GM12878 (cell line): ENCODE results near the gene RGS2. TPM values are rescaled to one million over a fixed set of nuclear protein-coding genes. Genes with fewer than 3 reads are reported as not detected.

Source experiments
- ATAC-seq: fragments of 200-7000 bp; cut with Tn5 transposase; 3 replicates; pipeline ENCODE4 v1.9.1; 2020; ENCODE audit warnings: mild to moderate bottlenecking, moderate library complexity
- BruUV-seq: library from RNA; stranded (reverse); fragments of 400-500 nt; replicated peaks from 2 replicates; lab custom pipeline; 2021; lab: Mats Ljungman, UMichigan
- CTCF ChIA-PET: fragments of 300-600 bp; sonication (Branson Sonifier 250); formaldehyde crosslinking; extraction: SDS; loops from one replicate; lab custom pipeline; 2021; ENCODE audit warnings: inconsistent platforms; lab: Yijun Ruan, JAX
- POLR2A ChIA-PET: fragments of 350-600 bp; formaldehyde crosslinking; extraction: SDS; loops from one replicate; lab custom pipeline; 2021; ENCODE audit warnings: inconsistent platforms; lab: Charles Lee
- RAD21 ChIA-PET: fragments of 300-600 bp; sonication (Branson Sonifier 250); formaldehyde crosslinking; loops from one replicate; lab custom pipeline; 2023; ENCODE audit warnings: antibody characterized with exemption; ENCODE audit not compliant: unreplicated experiment; lab: Charles Lee
- SMC1A ChIA-PET: fragments of 300-600 bp; sonication (Branson Sonifier 250); formaldehyde crosslinking; loops from one replicate; lab custom pipeline; 2023; ENCODE audit not compliant: unreplicated experiment, uncharacterized antibody; lab: Charles Lee
- DNase-seq: peaks from one replicate; pipeline ENCODE4 v3.0.0-alpha.2; 2011; ENCODE audit warnings: low read depth, low spot score
- FAIRE-seq: peaks from 3 replicates; lab custom pipeline; 2011; peaks lifted over from hg19 to GRCh38; lab: Jason Lieb, UNC
- H2AFZ ChIP-seq: 2 replicates; pipeline ENCODE4 v1.6.0; 2011; ENCODE audit warnings: low read depth, low read length, control low read depth; ENCODE audit not compliant: control insufficient read depth
- H3K27ac ChIP-seq: 2 replicates; pipeline ENCODE4 v1.5.1; 2011; ENCODE audit warnings: control low read depth; ENCODE audit not compliant: control insufficient read depth, insufficient read depth
- H3K27me3 ChIP-seq, 2 experiments: replicated peaks in 1 of 2; 2 replicates each; pipeline versions ENCODE4 v1.6.0 to v1.6.1; 2011; ENCODE audit warnings: low read length in 1 of 2; ENCODE audit not compliant: control insufficient read depth in 2 of 2, insufficient read depth in 2 of 2
- H3K36me3 ChIP-seq, 2 experiments: 2 replicates each; pipeline ENCODE4 v1.5.1; 2011; ENCODE audit warnings: low read length in 1 of 2; ENCODE audit not compliant: control insufficient read depth in 2 of 2, insufficient read depth in 2 of 2
- H3K4me1 ChIP-seq: 2 replicates; pipeline ENCODE4 v1.6.1; 2011; ENCODE audit warnings: mild to moderate bottlenecking, low read length, moderate library complexity, mixed read lengths; ENCODE audit not compliant: control insufficient read depth, insufficient read depth
- H3K4me2 ChIP-seq: 2 replicates; pipeline ENCODE4 v1.6.0; 2011; ENCODE audit warnings: control low read depth; ENCODE audit not compliant: control insufficient read depth, insufficient read depth
- H3K4me3 ChIP-seq: fragments of 200-600 bp; sonication (generic); 2 replicates; pipeline ENCODE4 v1.5.1; 2016
- H3K79me2 ChIP-seq: 2 replicates; pipeline ENCODE4 v1.6.0; 2011; ENCODE audit warnings: low read length; ENCODE audit not compliant: control insufficient read depth, insufficient read depth
- H3K9ac ChIP-seq: 2 replicates; pipeline ENCODE4 v1.8.0; 2011; ENCODE audit warnings: low read length, control low read depth, mixed read lengths; ENCODE audit not compliant: control insufficient read depth, insufficient read depth
- H3K9me3 ChIP-seq: replicated peaks from 3 replicates; pipeline ENCODE4 v1.5.1; 2011; ENCODE audit warnings: mild to moderate bottlenecking, low read length; ENCODE audit not compliant: control insufficient read depth, insufficient read depth
- H4K20me1 ChIP-seq: 2 replicates; pipeline ENCODE4 v1.6.0; 2011; ENCODE audit not compliant: control insufficient read depth, insufficient read depth
- CREB1 ChIP-seq: IDR thresholded peaks from 2 replicates; pipeline ENCODE4 v1.6.1; 2012; ENCODE audit warnings: low read depth, mild to moderate bottlenecking, inconsistent platforms
- E4F1 ChIP-seq: fragments of 450-650 bp; IDR thresholded peaks from 2 replicates; pipeline ENCODE4 v1.6.1; 2018; ENCODE audit warnings: borderline replicate concordance, mild to moderate bottlenecking; ENCODE audit not compliant: partially characterized antibody
- JUNB ChIP-seq: IDR thresholded peaks from 2 replicates; pipeline ENCODE4 v1.6.1; 2016; ENCODE audit warnings: antibody characterized with exemption, mild to moderate bottlenecking
- KDM1A ChIP-seq: fragments of 200-600 bp; sonication (generic); IDR thresholded peaks from 2 replicates; pipeline ENCODE4 v1.6.1; 2016; ENCODE audit warnings: borderline replicate concordance
- MAX ChIP-seq: IDR thresholded peaks from 2 replicates; pipeline ENCODE4 v1.6.1; 2012; ENCODE audit warnings: low read depth, low read length, improper control_type of control experiment
- POU2F2 ChIP-seq: IDR thresholded peaks from 3 replicates; pipeline ENCODE4 v1.6.1; 2011; ENCODE audit warnings: low read depth, mild to moderate bottlenecking, low read length, borderline replicate concordance
- SUPT20H ChIP-seq: IDR thresholded peaks from 2 replicates; pipeline ENCODE4 v1.6.1; 2011; ENCODE audit warnings: low read depth, mild to moderate bottlenecking, low read length, moderate library complexity, borderline replicate concordance; ENCODE audit not compliant: control insufficient read depth
- ZNF384 ChIP-seq: IDR thresholded peaks from 2 replicates; pipeline ENCODE4 v1.6.1; 2012; ENCODE audit warnings: low read depth, mild to moderate bottlenecking, low read length, improper control_type of control experiment, borderline replicate concordance
- WGBS: methylation state at CpG from one replicate; pipeline ENCODE4 v1.1.6; 2016; ENCODE audit warnings: low lambda C conversion rate; ENCODE audit not compliant: insufficient replicate concordance, insufficient coverage; ENCODE audit errors: missing lambda C conversion rate; 5-methylcytosine and 5-hydroxymethylcytosine counted together
- in situ Hi-C: fragments of 300-500 bp; cut with MboI; formaldehyde crosslinking; loops from 9 replicates; pipeline ENCODE4 v1.14.3; 2018; ENCODE audit warnings: mixed read lengths
- intact Hi-C: fragments of 100-400 bp; cut with micrococcal nuclease; formaldehyde crosslinking; loops from one replicate; pipeline ENCODE4 v1.14.2; 2022; ENCODE audit not compliant: unreplicated experiment
- polyA plus RNA-seq, 11 experiments: library from polyadenylated mRNA; depleted of rRNA in 4 of 11; unstranded in 6 of 11; stranded (reverse) in 5 of 11; fragments of >200 nt; fragmentation: Nextera tagmentation in 4 of 11; fragmentation: Illumina TruSeq in 1 of 11; extraction: Ambion mirVana in 4 of 11; extraction: Trizol in 1 of 11; gene quantifications; 1 replicate in 1 of 11; 2 replicates in 10 of 11; pipeline versions ENCODE4 v1.2.1 to v1.2.3, GENCODE V29; 2011 to 2016; ENCODE audit warnings: inconsistent platforms in 2 of 11, missing spikeins in 2 of 11, low read depth in 1 of 11
- total RNA-seq, 4 experiments: library from RNA; depleted of rRNA in 3 of 4; stranded (reverse); fragments of >200 nt in 3 of 4; fragmentation: Illumina TruSeq in 1 of 4; extraction: Trizol in 1 of 4; gene quantifications; 2 replicates each; pipeline versions ENCODE4 v1.2.1 to v1.2.3, GENCODE V29; 2013 to 2021
- TF ChIP-seq, protein P1 (sequence below): fragments of 450-650 bp; IDR thresholded peaks from 2 replicates; pipeline ENCODE4 v1.6.1; 2017; ENCODE audit warnings: mild to moderate bottlenecking
- TF ChIP-seq, protein P2 (sequence below): fragments of 450-650 bp; formaldehyde crosslinking; IDR thresholded peaks from 2 replicates; pipeline ENCODE4 v1.4.0; 2020; ENCODE audit warnings: mild to moderate bottlenecking, moderate library complexity

The RGS2 gene
- total and polyA plus RNA-seq, 10 of the 15 experiments (the other 5 are each of a cell fraction or from before 2014, with no cell fraction given): 0.27 to 2.3 (median 0.98) TPM

GRCh38 chr1:192764675-192765074 is 44.2 kb upstream of the RGS2 start (continued):
- TF ChIP-seq, protein P1, sequence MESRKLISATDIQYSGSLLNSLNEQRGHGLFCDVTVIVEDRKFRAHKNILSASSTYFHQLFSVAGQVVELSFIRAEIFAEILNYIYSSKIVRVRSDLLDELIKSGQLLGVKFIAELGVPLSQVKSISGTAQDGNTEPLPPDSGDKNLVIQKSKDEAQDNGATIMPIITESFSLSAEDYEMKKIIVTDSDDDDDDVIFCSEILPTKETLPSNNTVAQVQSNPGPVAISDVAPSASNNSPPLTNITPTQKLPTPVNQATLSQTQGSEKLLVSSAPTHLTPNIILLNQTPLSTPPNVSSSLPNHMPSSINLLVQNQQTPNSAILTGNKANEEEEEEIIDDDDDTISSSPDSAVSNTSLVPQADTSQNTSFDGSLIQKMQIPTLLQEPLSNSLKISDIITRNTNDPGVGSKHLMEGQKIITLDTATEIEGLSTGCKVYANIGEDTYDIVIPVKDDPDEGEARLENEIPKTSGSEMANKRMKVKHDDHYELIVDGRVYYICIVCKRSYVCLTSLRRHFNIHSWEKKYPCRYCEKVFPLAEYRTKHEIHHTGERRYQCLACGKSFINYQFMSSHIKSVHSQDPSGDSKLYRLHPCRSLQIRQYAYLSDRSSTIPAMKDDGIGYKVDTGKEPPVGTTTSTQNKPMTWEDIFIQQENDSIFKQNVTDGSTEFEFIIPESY: no peak
- TF ChIP-seq KDM1A: no peak
- TF ChIP-seq JUNB: no peak

DNA sequence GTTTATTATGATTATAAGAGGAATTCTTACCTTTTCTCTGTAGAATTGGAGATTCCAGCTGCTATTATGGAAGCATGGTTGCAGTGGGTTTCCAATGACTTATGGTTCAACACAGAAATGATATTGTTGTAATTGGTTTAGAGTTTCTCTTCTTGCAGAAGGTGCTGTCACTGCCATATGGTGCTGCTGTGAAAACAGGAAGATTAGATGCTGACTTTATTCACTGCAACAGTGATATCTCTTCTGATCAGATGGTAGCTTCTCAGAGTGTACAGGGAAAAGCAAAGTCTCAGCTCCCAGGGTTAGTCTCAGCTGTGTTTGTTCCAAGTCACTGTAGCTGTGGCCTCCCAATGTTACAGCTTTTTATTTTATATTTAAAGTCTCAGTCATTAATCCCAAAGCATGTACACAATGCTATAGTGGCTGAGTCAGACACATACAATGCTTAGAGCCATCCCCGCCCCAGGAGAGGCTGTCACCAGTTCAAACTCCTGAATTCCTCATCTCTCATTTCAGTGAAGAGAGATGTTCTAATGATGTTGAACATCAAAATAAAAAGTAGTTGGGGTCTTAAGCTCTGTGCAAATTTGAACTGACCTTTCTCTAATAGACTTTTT is 42.7 kb upstream of the RGS2 start:
- DNase-seq (no peak), ATAC-seq (no peak), FAIRE-seq (no peak)
- ChIA-PET SMC1A (interaction anchor here (0.6 to 1.2 kb wide), 3 partner anchors 12 to 31 kb away, joined by 3 read pairs; no protein-coding TSS in a partner anchor), RAD21 (interaction anchor here (1.5 kb wide), 1 partner anchor 289 kb away, joined by 3 read pairs; no protein-coding TSS in a partner anchor), CTCF (no interaction called here), POLR2A (no interaction called here)
- H3K36me3 ChIP-seq: no peaks in the 10 kb centered on the region
- H2AFZ ChIP-seq: no peak overlapping the region
- in situ Hi-C loops (no loop called here), intact Hi-C loops (no loop called here)
- no peak overlapping the region for H3K4me2 ChIP-seq
- H3K4me1 ChIP-seq: no peaks in the 10 kb centered on the region
- H3K9me3 ChIP-seq: no peaks in the 10 kb centered on the region
- no peak overlapping the region for H3K27ac ChIP-seq
- BruUV-seq: no TSS peak
- H3K27me3 ChIP-seq: no peaks in the 10 kb centered on the region; a peak in 2 of 4 replicates
- H3K4me3 ChIP-seq: no peak overlapping the region
- H3K9ac ChIP-seq: no peak overlapping the region
- H3K79me2 ChIP-seq: no peaks in the 10 kb centered on the region
- no peaks in the 10 kb centered on the region for H4K20me1 ChIP-seq
- 54% methylated on average over 1 of the region's 1 CpG for WGBS
- TF ChIP-seq CREB1: no peak
- TF ChIP-seq ZNF384: no peak
- TF ChIP-seq, protein P2, sequence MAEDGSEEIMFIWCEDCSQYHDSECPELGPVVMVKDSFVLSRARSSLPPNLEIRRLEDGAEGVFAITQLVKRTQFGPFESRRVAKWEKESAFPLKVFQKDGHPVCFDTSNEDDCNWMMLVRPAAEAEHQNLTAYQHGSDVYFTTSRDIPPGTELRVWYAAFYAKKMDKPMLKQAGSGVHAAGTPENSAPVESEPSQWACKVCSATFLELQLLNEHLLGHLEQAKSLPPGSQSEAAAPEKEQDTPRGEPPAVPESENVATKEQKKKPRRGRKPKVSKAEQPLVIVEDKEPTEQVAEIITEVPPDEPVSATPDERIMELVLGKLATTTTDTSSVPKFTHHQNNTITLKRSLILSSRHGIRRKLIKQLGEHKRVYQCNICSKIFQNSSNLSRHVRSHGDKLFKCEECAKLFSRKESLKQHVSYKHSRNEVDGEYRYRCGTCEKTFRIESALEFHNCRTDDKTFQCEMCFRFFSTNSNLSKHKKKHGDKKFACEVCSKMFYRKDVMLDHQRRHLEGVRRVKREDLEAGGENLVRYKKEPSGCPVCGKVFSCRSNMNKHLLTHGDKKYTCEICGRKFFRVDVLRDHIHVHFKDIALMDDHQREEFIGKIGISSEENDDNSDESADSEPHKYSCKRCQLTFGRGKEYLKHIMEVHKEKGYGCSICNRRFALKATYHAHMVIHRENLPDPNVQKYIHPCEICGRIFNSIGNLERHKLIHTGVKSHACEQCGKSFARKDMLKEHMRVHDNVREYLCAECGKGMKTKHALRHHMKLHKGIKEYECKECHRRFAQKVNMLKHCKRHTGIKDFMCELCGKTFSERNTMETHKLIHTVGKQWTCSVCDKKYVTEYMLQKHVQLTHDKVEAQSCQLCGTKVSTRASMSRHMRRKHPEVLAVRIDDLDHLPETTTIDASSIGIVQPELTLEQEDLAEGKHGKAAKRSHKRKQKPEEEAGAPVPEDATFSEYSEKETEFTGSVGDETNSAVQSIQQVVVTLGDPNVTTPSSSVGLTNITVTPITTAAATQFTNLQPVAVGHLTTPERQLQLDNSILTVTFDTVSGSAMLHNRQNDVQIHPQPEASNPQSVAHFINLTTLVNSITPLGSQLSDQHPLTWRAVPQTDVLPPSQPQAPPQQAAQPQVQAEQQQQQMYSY (CRISPR knock-in tag): no peak
- no peak for TF ChIP-seq MAX
- TF ChIP-seq E4F1: no peak
- no peak for TF ChIP-seq POU2F2
- no peak for TF ChIP-seq SUPT20H
